Measurements from ENCODE around the gene NMRAL1.

The NMRAL1 gene

DNA sequence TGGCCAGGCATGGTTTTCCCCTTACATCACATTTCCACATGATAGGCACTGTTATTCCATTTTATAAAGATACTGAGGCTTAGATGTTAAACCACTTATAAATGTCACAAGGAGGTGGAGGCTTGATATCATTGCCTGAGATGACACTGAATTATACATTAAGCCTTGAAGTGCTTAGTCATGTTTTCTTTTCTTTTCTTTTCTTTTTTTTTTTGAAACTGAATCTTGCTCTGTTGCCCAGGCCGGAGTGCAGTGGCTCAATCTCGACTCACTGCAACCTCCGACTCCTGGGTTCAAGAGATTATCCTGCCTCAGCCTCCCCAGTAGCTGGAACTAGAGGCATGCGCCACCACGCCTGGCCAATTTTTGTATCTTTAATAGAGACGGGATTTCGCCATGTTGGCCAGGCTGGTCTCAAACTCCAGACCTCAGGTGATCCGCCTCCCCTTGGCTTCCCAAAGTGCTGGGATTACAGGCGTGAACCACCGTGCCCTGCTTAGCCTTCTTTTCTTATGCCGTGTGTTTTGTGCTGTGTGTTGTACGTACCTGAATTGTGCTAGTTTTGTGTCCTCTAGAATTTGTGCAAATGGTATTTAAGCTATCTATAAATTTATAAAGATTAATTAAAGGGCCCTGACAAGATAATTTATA lies 47.6 kb downstream of the NMRAL1 start:
- TF ChIP-seq, protein P1, sequence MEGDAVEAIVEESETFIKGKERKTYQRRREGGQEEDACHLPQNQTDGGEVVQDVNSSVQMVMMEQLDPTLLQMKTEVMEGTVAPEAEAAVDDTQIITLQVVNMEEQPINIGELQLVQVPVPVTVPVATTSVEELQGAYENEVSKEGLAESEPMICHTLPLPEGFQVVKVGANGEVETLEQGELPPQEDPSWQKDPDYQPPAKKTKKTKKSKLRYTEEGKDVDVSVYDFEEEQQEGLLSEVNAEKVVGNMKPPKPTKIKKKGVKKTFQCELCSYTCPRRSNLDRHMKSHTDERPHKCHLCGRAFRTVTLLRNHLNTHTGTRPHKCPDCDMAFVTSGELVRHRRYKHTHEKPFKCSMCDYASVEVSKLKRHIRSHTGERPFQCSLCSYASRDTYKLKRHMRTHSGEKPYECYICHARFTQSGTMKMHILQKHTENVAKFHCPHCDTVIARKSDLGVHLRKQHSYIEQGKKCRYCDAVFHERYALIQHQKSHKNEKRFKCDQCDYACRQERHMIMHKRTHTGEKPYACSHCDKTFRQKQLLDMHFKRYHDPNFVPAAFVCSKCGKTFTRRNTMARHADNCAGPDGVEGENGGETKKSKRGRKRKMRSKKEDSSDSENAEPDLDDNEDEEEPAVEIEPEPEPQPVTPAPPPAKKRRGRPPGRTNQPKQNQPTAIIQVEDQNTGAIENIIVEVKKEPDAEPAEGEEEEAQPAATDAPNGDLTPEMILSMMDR (IDR thresholded peaks at IDR 0.05; ENCODE audit: low read depth, low read length), result no peak
- no peak for TF ChIP-seq POLR2A (IDR thresholded peaks at IDR 0.05; ENCODE audit: extremely low read depth, insufficient read length)
- H3K4me3 ChIP-seq (ENCODE audit: low read depth, low read length), result peak overlapping the region; percentile 94
- DNase-seq (ENCODE audit: low read depth), result no peak

GRCh38 chr16:4426021-4426684 lies 48.3 kb downstream of the NMRAL1 start:
- peak overlapping the region; percentile 94 for H3K4me3 ChIP-seq (ENCODE audit: low read depth, low read length)
- TF ChIP-seq, protein P1 (IDR thresholded peaks at IDR 0.05; ENCODE audit: low read depth, low read length), result no peak
- peak; percentile 31; the same call in 1 of the 2 replicates for TF ChIP-seq MAX (IDR thresholded peaks at IDR 0.05; ENCODE audit: low read depth, low read length)
- peak; percentile 52 for DNase-seq (ENCODE audit: low read depth)

- TF ChIP-seq, protein P1 (IDR thresholded peaks at IDR 0.05; ENCODE audit: low read depth, low read length), result no peak
- TF ChIP-seq POLR2A (IDR thresholded peaks at IDR 0.05; ENCODE audit: extremely low read depth, insufficient read length) (peak; percentile 64), MAX (IDR thresholded peaks at IDR 0.05; ENCODE audit: low read depth, low read length) (peak; percentile 86), MYC (IDR thresholded peaks at IDR 0.05; ENCODE audit: low read depth, low read length) (peak; percentile 89)
- DNase-seq (ENCODE audit: low read depth), result peak; percentile 96
- peak within 1 kb of the TSS; percentile 94 for H3K4me3 ChIP-seq (ENCODE audit: low read depth, low read length)
Measured at GRCh38 chr16:4425378-4426020, 48.9 kb downstream of the NMRAL1 start, which contains the start of gene DNAJA3. TSS of gene DNAJA3 (plus strand) at chr16:4425868. CDS start at chr16:4425882, 14 bp downstream.

DNA sequence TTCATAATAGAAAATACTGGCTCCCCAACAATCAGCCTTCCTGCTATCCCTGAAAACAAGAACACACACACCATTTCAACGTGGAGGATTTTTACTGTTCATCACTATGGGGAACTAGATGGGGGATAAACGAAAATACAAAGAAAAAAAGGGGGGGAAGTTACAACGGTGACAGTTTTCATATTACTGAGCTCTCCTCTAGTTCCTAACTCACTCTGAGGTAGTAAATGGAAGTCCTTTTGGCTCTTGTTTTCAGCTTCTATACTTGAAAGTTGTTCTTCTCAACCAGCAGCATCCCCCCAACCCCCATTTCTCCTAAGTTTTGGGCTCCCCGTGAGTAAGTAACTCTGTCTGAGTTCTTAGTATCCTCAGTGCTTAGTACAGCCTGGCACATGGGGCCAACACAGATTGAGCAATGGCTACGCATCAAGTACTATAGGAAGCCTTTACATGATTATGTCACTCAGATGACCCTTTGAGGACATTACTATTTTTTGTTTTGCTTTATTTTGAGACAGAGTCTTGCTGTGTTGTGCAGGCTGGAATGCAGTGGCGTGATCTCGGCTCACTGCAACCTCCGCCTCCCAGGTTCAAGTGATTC lies 53.8 kb downstream of the NMRAL1 start:
- H3K4me3 ChIP-seq (ENCODE audit: low read depth, low read length), result no peak overlapping the region
- no peak for TF ChIP-seq POLR2A (IDR thresholded peaks at IDR 0.05; ENCODE audit: extremely low read depth, insufficient read length)
- no peak for TF ChIP-seq MYC (IDR thresholded peaks at IDR 0.05; ENCODE audit: low read depth, low read length)
- TF ChIP-seq MAX (IDR thresholded peaks at IDR 0.05; ENCODE audit: low read depth, low read length), result no peak
- TF ChIP-seq, protein P1 (IDR thresholded peaks at IDR 0.05; ENCODE audit: low read depth, low read length), result no peak
- peak; percentile 34 for DNase-seq (ENCODE audit: low read depth)

DNA sequence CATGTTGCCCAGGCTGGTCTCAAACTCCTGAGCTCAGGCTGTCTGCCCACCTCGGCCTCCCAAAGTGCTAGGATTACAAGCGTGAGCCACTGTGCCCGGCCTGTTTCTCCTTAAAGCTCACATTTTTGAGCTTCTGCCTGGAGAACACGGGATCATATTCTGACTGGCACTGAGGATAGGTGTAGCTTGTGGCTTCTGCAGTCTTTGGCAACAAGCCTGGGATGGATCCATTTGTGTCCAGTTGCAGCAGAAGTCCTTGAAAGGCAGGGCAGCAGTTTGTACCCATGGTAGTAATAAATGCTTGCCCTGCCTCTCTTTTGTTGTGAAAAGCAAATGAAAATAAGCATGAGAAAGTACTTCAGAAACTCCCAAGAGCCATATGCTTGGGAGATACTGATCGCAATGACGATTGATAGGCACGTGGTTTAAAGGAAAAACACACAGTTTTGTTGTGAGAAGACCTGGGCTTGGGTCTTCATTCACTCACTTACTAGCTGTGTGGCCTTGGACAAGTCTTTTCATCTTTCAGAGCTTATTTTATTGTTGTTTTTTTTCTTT lies 54.9 kb downstream of the NMRAL1 start:
- TF ChIP-seq, protein P1 (IDR thresholded peaks at IDR 0.05; ENCODE audit: low read depth, low read length), result no peak
- TF ChIP-seq MYC (IDR thresholded peaks at IDR 0.05; ENCODE audit: low read depth, low read length), result no peak
- no peak for TF ChIP-seq MAX (IDR thresholded peaks at IDR 0.05; ENCODE audit: low read depth, low read length)
- no peak for TF ChIP-seq POLR2A (IDR thresholded peaks at IDR 0.05; ENCODE audit: extremely low read depth, insufficient read length)
- no peak for DNase-seq (ENCODE audit: low read depth)

More for the DNA sequence above, 54.9 kb downstream of the NMRAL1 start:
- no peak overlapping the region for H3K4me3 ChIP-seq (ENCODE audit: low read depth, low read length)
